SK-N-MC (cell line): ENCODE data around the gene SPATA1.

Experiments used
- EZH2 ChIP-seq: fragments of 200-600 bp; sonication (generic); IDR thresholded peaks from one replicate; pipeline ENCODE4 v1.6.1; 2017; ENCODE audit warnings: antibody characterized with exemption
- POLR2AphosphoS5 ChIP-seq: IDR thresholded peaks from 2 replicates; pipeline ENCODE4 v1.6.1; 2012; ENCODE audit warnings: mild to moderate bottlenecking, low read depth, low read length, borderline replicate concordance

- TF ChIP-seq EZH2 (no peak), POLR2AphosphoS5 (no peak)
Measured at GRCh38 chr1:84606977-84607376, 100.8 kb downstream of the SPATA1 start.
